ENCODE results near the gene PIEZO1.
A peak's percentile ranks its signal among the peaks of the same experiment; 100 is the strongest.

Gene PIEZO1

GRCh38 chr16:88805340-88805715 is 20.3 kb upstream of the PIEZO1 start:
- POLR2A ChIA-PET = no interaction called here
- DNase-seq (ENCODE audit: extremely low spot score) = no peak
- CTCF ChIA-PET = interaction anchor here (1.0 to 1.5 kb wide), 3 partner anchors 11 to 60 kb away, joined by 3 read pairs; no protein-coding TSS in a partner anchor
- no peak for TF ChIP-seq CTCF (IDR thresholded peaks at IDR 0.05; ENCODE audit: control extremely low read depth, extremely low read depth, low read depth, missing control alignments)

GRCh38 chr16:88804552-88805339 is 19.7 kb upstream of the PIEZO1 start:
- POLR2A ChIA-PET = no interaction called here
- no peak for TF ChIP-seq CTCF (IDR thresholded peaks at IDR 0.05; ENCODE audit: control extremely low read depth, extremely low read depth, low read depth, missing control alignments)
- CTCF ChIA-PET = interaction anchor here (1.0 to 1.5 kb wide), 3 partner anchors 12 to 59 kb away, joined by 3 read pairs; no protein-coding TSS in a partner anchor
- DNase-seq (ENCODE audit: extremely low spot score) = peak; percentile 41

GRCh38 chr16:88804173-88804551 is 19.1 kb upstream of the PIEZO1 start:
- no peak for DNase-seq (ENCODE audit: extremely low spot score)
- POLR2A ChIA-PET = no interaction called here
- no peak for TF ChIP-seq CTCF (IDR thresholded peaks at IDR 0.05; ENCODE audit: control extremely low read depth, extremely low read depth, low read depth, missing control alignments)
- CTCF ChIA-PET = interaction anchor here (1.5 kb wide), 1 partner anchor 11 kb away, joined by 3 read pairs; no protein-coding TSS in a partner anchor

GRCh38 chr16:88803264-88803987 is 18.4 kb upstream of the PIEZO1 start, which contains the start of gene CDT1:
TSS of gene CDT1 (plus strand) at chr16:88803789. CDS start at chr16:88803832, 43 bp downstream.
- TF ChIP-seq CTCF (IDR thresholded peaks at IDR 0.05; ENCODE audit: control extremely low read depth, extremely low read depth, low read depth, missing control alignments) = no peak
- POLR2A ChIA-PET = no interaction called here
- CTCF ChIA-PET = interaction anchor here (1.0 to 1.5 kb wide), 3 partner anchors 11 to 66 kb away, joined by 3 to 6 read pairs (median 3); no protein-coding TSS in a partner anchor
- DNase-seq (ENCODE audit: extremely low spot score) = peak; percentile 99

GRCh38 chr16:88800277-88800592 is 15.2 kb upstream of the PIEZO1 start:
- CTCF ChIA-PET = interaction anchor here (1.4 to 4.1 kb wide), 5 partner anchors 11 to 63 kb away, joined by 5 to 22 read pairs (median 16); partner anchors contain the start of genes APRT and PIEZO1
- no peak for DNase-seq (ENCODE audit: extremely low spot score)
- POLR2A ChIA-PET = no interaction called here
- TF ChIP-seq CTCF (IDR thresholded peaks at IDR 0.05; ENCODE audit: control extremely low read depth, extremely low read depth, low read depth, missing control alignments) = no peak

- ChIA-PET POLR2A (no interaction called here), CTCF (interaction anchor here (3.2 to 4.1 kb wide), 4 partner anchors 12 to 62 kb away, joined by 15 to 22 read pairs (median 18); partner anchors contain the start of genes APRT and PIEZO1)
- no peak for DNase-seq (ENCODE audit: extremely low spot score)
- TF ChIP-seq CTCF (IDR thresholded peaks at IDR 0.05; ENCODE audit: control extremely low read depth, extremely low read depth, low read depth, missing control alignments) = no peak
Observed at GRCh38 chr16:88799569-88800276, 14.7 kb upstream of the PIEZO1 start.

All from GM10248 (cell line).